ENCODE measurements around the gene ZNF33A. TPM values are rescaled to one million over a fixed set of nuclear protein-coding genes. Genes with fewer than 3 reads are reported as not detected.
"Not testable (repeated sequence)": the region's sequence is repeated elsewhere in the genome, so short reads cannot be mapped to it uniquely, and the experiment has no call there.

ZNF33A gene
- total RNA-seq, 1 experiment from 2014 or later, result 36.3 TPM

DNA sequence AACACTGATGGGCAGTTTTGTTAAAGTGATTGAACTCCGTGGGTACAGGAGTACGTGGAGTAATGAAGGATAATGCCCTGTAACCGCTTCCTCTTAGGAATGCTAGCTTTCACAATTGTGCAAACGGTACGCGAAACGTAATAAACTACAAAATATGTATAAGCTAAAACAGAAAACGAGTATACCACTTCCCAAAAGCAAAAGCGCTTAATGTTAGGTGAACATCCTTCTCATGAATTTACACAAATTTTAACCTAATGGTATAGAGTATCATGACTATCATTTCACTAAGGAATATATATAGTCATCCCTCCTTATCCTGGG lies 33.6 kb upstream of the ZNF33A start:
- Mint-ChIP-seq H3K36me3 (ENCODE audit: insufficient read depth, unreplicated experiment) (peaks cover 8% of the 10 kb centered on the region), H3K9me3 (ENCODE audit: unreplicated experiment) (no peaks in the 10 kb centered on the region), H3K4me3 (ENCODE audit: unreplicated experiment) (peak overlapping the region; percentile 81), H3K27ac (ENCODE audit: unreplicated experiment) (peak overlapping the region; percentile 94), H3K4me1 (ENCODE audit: low read depth, unreplicated experiment) (peaks cover 7% of the 10 kb centered on the region), H3K27me3 (ENCODE audit: insufficient read depth, unreplicated experiment) (no peaks in the 10 kb centered on the region)
- ChIA-PET CTCF (interaction anchor here (0.6 to 1.8 kb wide), 13 partner anchors 16 to 1781 kb away, joined by 3 to 30 read pairs (median 4); partner anchors contain the start of gene ZNF33A), POLR2A (interaction anchor here (0.7 to 1.4 kb wide), 5 partner anchors 20 to 175 kb away, joined by 3 to 6 read pairs (median 4); partner anchors contain the start of gene ZNF33A)
- TF ChIP-seq CTCF (IDR thresholded peaks at IDR 0.05; ENCODE audit: insufficient read depth in 1 of 2, low read depth in 1 of 2, low read length in 1 of 2, severe bottlenecking in 1 of 2, unreplicated experiment in 1 of 2), result no peak
- intact Hi-C loops (cut with micrococcal nuclease; ENCODE audit: unreplicated experiment), result loop anchor here (1.0 kb wide), 4 partner anchors 33 to 426 kb away; partner anchors contain the start of genes ZNF248, ZNF33A and ZNF37A
- Histone ChIP-seq H3K9me3 (peaks cover 3% of the 10 kb centered on the region), H3K4me3 (ENCODE audit: low read depth, low read length) (peak overlapping the region; percentile 50), H3K36me3 (ENCODE audit: control insufficient read depth, insufficient read depth, low read length) (no peaks in the 10 kb centered on the region), H3K4me1 (no peaks in the 10 kb centered on the region), H3K27me3 (replicated peaks; ENCODE audit: control insufficient read depth, insufficient read depth, low read length) (no peaks in the 10 kb centered on the region)
- BruUV-seq (replicated peaks), result no TSS peak
- DNase-seq, result no peak

DNA sequence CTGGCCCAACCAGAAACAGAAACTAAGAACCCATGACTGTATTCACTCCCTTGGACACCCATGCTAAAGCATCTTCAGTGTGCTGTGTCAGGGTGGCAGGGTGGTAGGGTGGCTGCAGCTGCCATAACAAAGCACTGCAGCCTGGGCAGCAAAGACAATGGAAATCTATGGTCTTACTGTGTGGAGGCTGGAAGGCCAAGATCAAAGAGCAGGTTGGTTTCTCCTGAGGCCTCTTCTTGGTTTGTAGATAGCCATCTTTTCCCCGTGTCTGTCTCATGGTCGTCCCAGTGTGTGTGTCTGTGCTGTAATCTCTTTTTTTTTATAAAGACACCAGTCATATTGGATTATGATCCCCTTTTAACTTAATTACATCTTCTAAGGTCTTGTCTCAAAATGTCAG lies 18.8 kb upstream of the ZNF33A start:
- Histone ChIP-seq H3K27me3 (replicated peaks; ENCODE audit: control insufficient read depth, insufficient read depth, low read length) (no peaks in the 10 kb centered on the region), H3K4me1 (no peaks in the 10 kb centered on the region), H3K36me3 (ENCODE audit: control insufficient read depth, insufficient read depth, low read length) (no peaks in the 10 kb centered on the region), H3K9me3 (0 out of 2 replicates have a peak, but pooled peaks cover 4% of the 10 kb centered on the region), H3K4me3 (ENCODE audit: low read depth, low read length) (no peak overlapping the region)
- intact Hi-C loops (cut with micrococcal nuclease; ENCODE audit: unreplicated experiment), result no loop called here
- Mint-ChIP-seq H3K27me3 (ENCODE audit: insufficient read depth, unreplicated experiment) (no peaks in the 10 kb centered on the region), H3K36me3 (ENCODE audit: insufficient read depth, unreplicated experiment) (no peaks in the 10 kb centered on the region), H3K27ac (ENCODE audit: unreplicated experiment) (no peak overlapping the region), H3K4me3 (ENCODE audit: unreplicated experiment) (no peak overlapping the region), H3K4me1 (ENCODE audit: low read depth, unreplicated experiment) (no peaks in the 10 kb centered on the region), H3K9me3 (ENCODE audit: unreplicated experiment) (peaks cover 7% of the 10 kb centered on the region)
- ChIA-PET CTCF (no interaction called here), POLR2A (no interaction called here)
- TF ChIP-seq CTCF (IDR thresholded peaks at IDR 0.05; ENCODE audit: insufficient read depth in 1 of 2, low read depth in 1 of 2, low read length in 1 of 2, severe bottlenecking in 1 of 2, unreplicated experiment in 1 of 2), result no peak
- no TSS peak for BruUV-seq (replicated peaks)
- DNase-seq, result no peak

DNA sequence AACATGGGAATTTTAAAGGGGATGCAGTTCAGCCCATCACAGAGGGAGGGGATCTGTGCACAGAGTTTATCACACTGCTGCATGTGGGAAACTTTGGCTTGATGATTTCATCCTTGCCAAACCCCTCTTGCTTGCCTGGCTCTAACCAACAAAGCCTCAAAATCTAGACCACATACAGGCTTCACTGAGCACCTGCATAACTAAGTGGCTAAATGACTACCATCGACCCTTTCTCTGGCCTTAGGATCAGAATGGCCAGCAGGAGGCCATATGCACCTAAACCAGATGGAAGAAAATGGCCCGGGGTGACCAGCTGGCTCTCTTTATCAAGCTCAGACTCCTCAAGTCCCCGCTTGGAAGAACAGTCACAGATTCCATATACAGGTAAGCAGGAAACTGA lies 18.4 kb upstream of the ZNF33A start:
- peaks cover 10% of the 10 kb centered on the region for H3K9me3 Mint-ChIP-seq (ENCODE audit: unreplicated experiment)
- Histone ChIP-seq H3K27me3 (replicated peaks; ENCODE audit: control insufficient read depth, insufficient read depth, low read length) (no peaks in the 10 kb centered on the region), H3K9me3 (0 out of 2 replicates have a peak, but pooled peaks cover 3% of the 10 kb centered on the region), H3K36me3 (ENCODE audit: control insufficient read depth, insufficient read depth, low read length) (no peaks in the 10 kb centered on the region), H3K4me3 (ENCODE audit: low read depth, low read length) (no peak overlapping the region), H3K4me1 (no peaks in the 10 kb centered on the region)
- intact Hi-C loops (cut with micrococcal nuclease; ENCODE audit: unreplicated experiment), result no loop called here
- no peaks in the 10 kb centered on the region for H3K4me1 Mint-ChIP-seq (ENCODE audit: low read depth, unreplicated experiment)
- ChIA-PET POLR2A (no interaction called here), CTCF (interaction anchor here (1.3 kb wide), 1 partner anchor 15 kb away, joined by 5 read pairs; the partner anchor contains the start of gene ZNF25)
- H3K36me3 Mint-ChIP-seq (ENCODE audit: insufficient read depth, unreplicated experiment), result no peaks in the 10 kb centered on the region
- TF ChIP-seq CTCF (IDR thresholded peaks at IDR 0.05; ENCODE audit: insufficient read depth in 1 of 2, low read depth in 1 of 2, low read length in 1 of 2, severe bottlenecking in 1 of 2, unreplicated experiment in 1 of 2), result peak in 1 of 2 experiments; percentile 33
- H3K4me3 Mint-ChIP-seq (ENCODE audit: unreplicated experiment), result no peak overlapping the region
- H3K27ac Mint-ChIP-seq (ENCODE audit: unreplicated experiment), result no peak overlapping the region
- no peak for DNase-seq
- no TSS peak for BruUV-seq (replicated peaks)
- no peaks in the 10 kb centered on the region for H3K27me3 Mint-ChIP-seq (ENCODE audit: insufficient read depth, unreplicated experiment)

- not testable (repeated sequence) for H3K9me3 Mint-ChIP-seq (ENCODE audit: unreplicated experiment)
Observed at GRCh38 chr10:37998920-37999319, 11.6 kb upstream of the ZNF33A start.

DNA sequence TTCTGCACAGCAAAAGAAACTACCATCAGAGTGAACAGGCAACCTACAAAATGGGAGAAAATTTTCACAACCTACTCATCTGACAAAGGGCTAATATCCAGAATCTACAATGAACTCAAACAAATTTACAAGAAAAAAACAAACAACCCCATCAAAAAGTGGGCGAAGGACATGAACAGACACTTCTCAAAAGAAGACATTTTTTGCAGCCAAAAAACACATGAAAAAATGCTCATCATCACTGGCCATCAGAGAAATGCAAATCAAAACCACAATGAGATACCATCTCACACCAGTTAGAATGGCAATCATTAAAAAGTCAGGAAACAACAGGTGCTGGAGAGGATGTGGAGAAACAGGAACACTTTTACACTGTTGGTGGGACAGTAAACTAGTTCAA lies 10.0 kb upstream of the ZNF33A start:
- H3K36me3 Mint-ChIP-seq (ENCODE audit: insufficient read depth, unreplicated experiment); H3K36me3 ChIP-seq (ENCODE audit: control insufficient read depth, insufficient read depth, low read length); H3K9me3 Mint-ChIP-seq (ENCODE audit: unreplicated experiment); POLR2A ChIA-PET; H3K4me3 Mint-ChIP-seq (ENCODE audit: unreplicated experiment); DNase-seq; BruUV-seq (replicated peaks); intact Hi-C loops (cut with micrococcal nuclease; ENCODE audit: unreplicated experiment); H3K27me3 ChIP-seq (replicated peaks; ENCODE audit: control insufficient read depth, insufficient read depth, low read length); H3K4me3 ChIP-seq (ENCODE audit: low read depth, low read length); H3K27me3 Mint-ChIP-seq (ENCODE audit: insufficient read depth, unreplicated experiment); H3K4me1 Mint-ChIP-seq (ENCODE audit: low read depth, unreplicated experiment); H3K27ac Mint-ChIP-seq (ENCODE audit: unreplicated experiment); H3K4me1 ChIP-seq; CTCF ChIA-PET; H3K9me3 ChIP-seq: not testable (repeated sequence)

More at GRCh38 chr10:37998920-37999319, 11.6 kb upstream of the ZNF33A start:
- H3K4me1 Mint-ChIP-seq (ENCODE audit: low read depth, unreplicated experiment); H3K4me3 Mint-ChIP-seq (ENCODE audit: unreplicated experiment); H3K27me3 ChIP-seq (replicated peaks; ENCODE audit: control insufficient read depth, insufficient read depth, low read length); H3K4me3 ChIP-seq (ENCODE audit: low read depth, low read length); H3K27ac Mint-ChIP-seq (ENCODE audit: unreplicated experiment); H3K9me3 ChIP-seq; POLR2A ChIA-PET; H3K4me1 ChIP-seq; intact Hi-C loops (cut with micrococcal nuclease; ENCODE audit: unreplicated experiment); BruUV-seq (replicated peaks); DNase-seq; H3K36me3 ChIP-seq (ENCODE audit: control insufficient read depth, insufficient read depth, low read length); CTCF ChIA-PET; H3K36me3 Mint-ChIP-seq (ENCODE audit: insufficient read depth, unreplicated experiment); H3K27me3 Mint-ChIP-seq (ENCODE audit: insufficient read depth, unreplicated experiment): not testable (repeated sequence)
